Amniotic stem cell (primary cell): ENCODE measurements around the gene PAXIP1.
"Not testable (repeated sequence)": the region's sequence is repeated elsewhere in the genome, so short reads cannot be mapped to it uniquely, and the experiment has no call there.

Source experiments
- DNase-seq: peaks from one replicate; lab custom pipeline; 2025; lab: John Stamatoyannopoulos, UW

Gene PAXIP1, protein sequence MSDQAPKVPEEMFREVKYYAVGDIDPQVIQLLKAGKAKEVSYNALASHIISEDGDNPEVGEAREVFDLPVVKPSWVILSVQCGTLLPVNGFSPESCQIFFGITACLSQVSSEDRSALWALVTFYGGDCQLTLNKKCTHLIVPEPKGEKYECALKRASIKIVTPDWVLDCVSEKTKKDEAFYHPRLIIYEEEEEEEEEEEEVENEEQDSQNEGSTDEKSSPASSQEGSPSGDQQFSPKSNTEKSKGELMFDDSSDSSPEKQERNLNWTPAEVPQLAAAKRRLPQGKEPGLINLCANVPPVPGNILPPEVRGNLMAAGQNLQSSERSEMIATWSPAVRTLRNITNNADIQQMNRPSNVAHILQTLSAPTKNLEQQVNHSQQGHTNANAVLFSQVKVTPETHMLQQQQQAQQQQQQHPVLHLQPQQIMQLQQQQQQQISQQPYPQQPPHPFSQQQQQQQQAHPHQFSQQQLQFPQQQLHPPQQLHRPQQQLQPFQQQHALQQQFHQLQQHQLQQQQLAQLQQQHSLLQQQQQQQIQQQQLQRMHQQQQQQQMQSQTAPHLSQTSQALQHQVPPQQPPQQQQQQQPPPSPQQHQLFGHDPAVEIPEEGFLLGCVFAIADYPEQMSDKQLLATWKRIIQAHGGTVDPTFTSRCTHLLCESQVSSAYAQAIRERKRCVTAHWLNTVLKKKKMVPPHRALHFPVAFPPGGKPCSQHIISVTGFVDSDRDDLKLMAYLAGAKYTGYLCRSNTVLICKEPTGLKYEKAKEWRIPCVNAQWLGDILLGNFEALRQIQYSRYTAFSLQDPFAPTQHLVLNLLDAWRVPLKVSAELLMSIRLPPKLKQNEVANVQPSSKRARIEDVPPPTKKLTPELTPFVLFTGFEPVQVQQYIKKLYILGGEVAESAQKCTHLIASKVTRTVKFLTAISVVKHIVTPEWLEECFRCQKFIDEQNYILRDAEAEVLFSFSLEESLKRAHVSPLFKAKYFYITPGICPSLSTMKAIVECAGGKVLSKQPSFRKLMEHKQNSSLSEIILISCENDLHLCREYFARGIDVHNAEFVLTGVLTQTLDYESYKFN

GRCh38 chr7:155003092-155003375 is at the start of gene PAXIP1:
Gene PAXIP1, minus strand, starts transcription at chr7:155003124. Its CDS starts 195 bp downstream, at chr7:155002929.
- DNase-seq: no peak

DNA sequence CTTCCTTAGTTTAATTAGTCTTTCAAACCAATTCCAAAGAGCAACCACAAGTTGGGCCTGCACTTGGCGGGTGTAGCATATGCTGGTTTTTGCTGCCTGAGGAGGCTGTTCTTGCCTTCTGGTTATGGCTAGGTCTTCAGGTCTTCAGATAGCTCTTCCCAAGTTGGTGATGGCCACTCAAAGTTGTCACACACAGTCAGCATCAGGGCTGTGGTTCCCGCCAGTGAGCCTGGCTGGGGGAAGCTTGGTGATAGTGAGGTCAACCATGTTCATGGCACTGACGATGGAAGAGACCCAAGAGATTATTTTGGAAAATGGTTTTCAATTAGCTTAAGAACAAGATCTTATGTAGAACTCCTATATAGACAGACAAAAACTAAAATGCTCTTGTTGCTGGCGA is 48.4 kb upstream of the PAXIP1 start:
- DNase-seq: no peak

DNA sequence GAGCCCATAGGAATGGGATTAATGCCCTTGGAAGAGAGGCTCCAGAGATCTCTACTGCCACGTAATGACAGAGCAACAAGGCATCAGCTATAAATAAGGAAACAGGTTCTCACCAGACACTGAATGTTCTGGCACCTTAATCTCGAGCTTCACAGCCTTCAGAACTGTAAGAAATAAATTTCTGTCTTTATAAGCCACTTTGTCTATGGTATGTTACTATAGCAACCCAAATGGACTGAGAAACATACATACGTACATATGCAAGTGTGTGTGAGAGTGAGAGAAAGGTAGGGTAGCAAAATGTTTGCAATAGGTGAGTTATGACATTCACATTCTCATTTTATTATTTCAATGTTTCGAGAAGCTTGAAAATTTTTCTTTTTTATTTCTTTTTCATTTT is 45.1 kb upstream of the PAXIP1 start:
- no peak for DNase-seq

DNA sequence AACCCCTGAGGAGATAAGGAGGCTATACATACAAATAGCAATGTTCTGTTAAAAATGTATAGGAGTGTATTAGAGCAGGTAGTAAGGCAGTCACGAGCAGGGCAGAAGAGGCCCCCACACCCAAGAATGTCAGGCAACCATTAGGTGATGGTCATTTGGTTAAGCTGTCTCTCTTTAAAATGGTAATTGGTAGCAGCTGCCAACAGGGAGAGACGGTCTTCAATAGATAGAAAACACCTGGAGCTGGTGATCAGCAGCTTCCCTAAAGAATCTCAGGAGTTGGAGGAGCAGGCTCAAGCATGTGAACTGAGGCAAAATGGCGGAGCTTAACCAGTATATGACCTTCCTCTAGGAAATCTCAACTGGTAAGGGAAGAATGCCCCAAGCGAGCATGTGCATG is 40.8 kb upstream of the PAXIP1 start:
- no peak for DNase-seq

DNA sequence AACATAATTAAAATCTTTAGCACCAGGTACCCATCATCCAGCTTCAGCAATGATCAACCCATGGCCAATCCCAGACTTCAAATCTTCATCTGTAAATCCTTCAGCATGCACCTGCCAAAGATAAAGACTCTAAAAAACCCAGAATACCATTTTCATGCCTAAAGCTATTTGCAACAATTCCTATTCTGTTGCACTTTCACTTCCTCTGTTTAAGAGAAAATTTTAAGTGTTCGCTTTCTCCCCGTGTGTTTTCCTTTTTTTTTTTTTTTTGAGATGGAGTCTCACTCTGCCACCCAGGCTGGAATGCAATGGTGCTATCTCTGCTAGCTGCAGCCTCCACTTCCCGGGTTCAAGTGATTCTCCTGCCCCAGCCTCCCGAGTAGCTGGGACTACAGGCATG is 35.4 kb upstream of the PAXIP1 start:
- DNase-seq: no peak

GRCh38 chr7:155034495-155034894 is 31.6 kb upstream of the PAXIP1 start:
- not testable (repeated sequence) for DNase-seq

DNA sequence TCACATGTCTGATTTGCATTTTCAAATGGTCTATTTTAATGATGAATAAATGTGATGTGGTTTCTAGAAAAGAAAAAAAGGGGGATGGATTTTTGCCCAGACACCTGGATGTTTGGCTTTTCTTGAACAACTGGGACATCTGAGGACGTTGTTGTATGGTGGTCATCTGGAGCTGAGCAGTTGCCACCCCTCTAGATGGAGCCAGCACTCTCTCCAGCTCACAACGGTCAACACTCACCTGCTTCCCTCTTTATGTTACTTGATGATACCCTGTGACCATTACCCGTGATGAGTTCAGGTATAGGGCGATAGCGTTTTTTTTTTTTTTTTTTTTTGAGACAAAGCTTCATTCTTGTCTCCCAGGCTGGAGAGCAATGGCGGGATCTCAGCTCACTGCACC is 30.1 kb upstream of the PAXIP1 start:
- no peak for DNase-seq

- DNase-seq: no peak
Measured at GRCh38 chr7:155027879-155028278, 25.0 kb upstream of the PAXIP1 start.

DNA sequence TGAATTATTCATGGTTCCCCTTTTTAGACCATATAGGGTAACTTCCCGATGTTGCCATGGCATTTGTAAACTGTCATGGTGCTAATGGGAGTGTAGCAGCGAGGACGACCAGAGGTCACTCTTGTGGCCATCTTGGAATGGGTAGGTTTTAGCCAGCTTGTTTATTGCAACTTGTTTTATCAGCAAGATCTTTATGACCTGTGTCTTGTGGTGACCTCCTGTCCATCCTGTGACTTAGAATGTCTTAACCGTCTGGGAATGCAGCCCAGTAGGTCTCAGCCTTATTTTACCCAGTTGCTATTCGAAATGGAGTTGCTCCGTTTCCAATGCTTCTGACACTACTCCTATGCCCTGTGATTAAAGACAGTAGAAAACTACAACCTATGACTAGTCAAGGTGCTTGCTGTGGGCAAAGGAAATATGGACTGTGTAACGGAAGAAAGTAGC is 18.8 kb upstream of the PAXIP1 start:
- DNase-seq: no peak

DNA sequence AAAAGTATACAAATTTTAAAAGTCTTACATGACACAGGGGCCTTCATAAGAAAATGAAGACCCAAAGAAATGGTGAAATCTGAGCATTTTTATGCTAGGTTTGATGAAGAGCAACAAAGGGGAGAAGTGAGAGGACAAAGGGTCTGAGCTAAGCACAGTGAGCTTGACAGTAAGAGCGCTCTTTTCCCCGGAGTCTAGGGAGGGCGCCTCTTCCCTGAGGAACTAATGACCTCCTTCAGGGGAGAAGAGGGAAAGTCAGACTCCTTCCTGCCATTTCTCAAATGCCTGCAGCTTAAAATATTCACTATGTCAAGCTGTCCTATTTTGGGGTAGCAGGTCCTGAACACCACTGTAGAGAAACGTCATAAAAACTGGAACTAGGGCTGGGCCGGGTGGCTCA is 18.1 kb upstream of the PAXIP1 start:
- no peak for DNase-seq

DNA sequence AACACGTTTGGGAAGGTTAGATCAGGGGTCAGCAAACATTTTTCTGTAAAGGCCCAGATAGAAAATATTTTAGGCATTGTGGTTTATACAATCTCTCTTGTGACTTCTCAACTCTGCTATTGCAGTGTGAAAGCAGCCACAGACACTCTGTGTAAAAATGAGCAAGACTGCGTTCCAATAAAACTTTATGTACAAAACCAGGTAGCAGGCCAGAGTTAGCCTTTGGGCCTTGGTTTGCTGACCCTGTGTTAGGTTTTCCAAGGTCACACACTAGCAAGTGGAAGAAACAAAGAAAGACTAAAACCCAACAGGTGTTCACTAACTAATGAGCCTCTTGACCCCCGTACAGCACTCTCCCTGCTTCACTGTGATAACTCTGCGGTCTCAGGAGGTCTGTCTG is 14.9 kb upstream of the PAXIP1 start:
- no peak for DNase-seq

GRCh38 chr7:155011086-155011485 is 8.2 kb upstream of the PAXIP1 start:
- DNase-seq: no peak

- DNase-seq: no peak
Measured at GRCh38 chr7:155009570-155010157, 6.7 kb upstream of the PAXIP1 start.

DNA sequence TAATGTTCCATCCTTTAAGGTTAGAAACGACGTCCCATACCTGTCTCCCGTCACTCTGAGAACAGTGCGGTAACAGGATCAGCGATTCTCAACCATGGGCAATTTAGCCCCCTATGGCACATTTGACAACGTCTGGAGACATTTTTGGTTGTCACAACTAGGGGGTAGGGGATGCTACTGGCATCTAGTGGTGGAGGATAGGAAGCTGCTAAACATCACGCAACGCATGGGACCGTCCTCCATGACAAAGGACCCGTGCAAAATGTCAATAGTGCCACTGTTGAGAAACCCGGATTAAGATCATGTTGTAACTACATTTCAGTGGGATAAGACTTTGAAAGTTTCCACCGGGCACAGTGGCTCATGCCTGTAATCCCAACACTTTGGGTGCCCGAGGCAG is 5.0 kb upstream of the PAXIP1 start:
- DNase-seq: no peak

- peak; percentile 10 for DNase-seq
Measured at GRCh38 chr7:155003376-155004214, 671 bp upstream of the PAXIP1 start.

DNA sequence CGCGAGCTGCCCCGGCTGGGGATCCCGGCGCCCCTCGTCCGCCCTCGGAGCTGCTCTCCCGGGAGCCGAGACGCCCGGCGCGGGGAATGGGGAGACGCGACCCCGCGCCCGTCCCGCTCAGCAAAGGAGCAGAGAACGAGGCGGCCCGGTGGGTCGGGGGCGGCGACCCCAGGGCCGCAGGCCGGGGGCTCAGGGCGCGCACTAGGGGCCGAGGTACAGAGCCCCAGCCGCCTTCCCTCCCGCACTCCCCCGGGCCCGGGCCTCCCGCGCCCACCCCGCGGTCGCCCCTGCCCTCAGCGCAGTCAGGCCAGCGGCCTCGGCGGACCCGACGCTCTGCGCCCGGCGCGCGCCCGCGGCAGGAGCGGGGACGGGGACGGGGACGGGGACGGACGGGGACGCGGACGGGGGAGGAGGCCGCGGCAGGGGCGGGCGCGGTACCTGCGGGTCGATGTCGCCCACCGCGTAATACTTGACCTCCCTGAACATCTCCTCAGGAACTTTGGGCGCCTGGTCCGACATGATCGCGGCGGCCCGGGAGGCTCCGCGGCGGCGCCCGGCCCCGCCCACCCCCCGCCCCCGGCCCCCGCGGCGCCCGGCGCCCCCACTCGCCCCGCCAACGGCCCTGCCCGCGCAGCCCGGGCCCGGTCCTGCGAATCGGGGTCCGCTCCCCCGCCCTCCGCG is 373 bp downstream of the PAXIP1 start:
- DNase-seq: no peak

- DNase-seq: no peak
Measured at GRCh38 chr7:155001756-155002410, 1.0 kb downstream of the PAXIP1 start.

DNA sequence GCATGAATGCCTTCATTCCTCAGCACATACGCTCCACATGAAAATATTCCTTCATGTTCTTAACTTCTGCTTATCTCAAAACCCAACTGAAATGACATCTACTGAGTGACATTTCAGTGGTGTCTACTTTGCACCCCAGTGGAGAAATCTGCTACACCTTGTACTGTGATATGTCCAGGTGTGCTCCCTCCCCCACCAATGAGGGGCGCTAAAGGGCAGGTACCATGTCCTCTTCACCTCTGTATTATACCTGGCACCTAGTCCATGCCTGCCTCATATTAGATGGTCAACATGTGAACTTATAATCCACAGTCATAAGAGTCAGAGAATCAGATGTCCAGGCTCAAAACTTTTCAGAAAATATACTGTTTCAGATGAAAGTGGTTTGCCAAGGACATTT is 2.1 kb downstream of the PAXIP1 start:
- no peak for DNase-seq

DNA sequence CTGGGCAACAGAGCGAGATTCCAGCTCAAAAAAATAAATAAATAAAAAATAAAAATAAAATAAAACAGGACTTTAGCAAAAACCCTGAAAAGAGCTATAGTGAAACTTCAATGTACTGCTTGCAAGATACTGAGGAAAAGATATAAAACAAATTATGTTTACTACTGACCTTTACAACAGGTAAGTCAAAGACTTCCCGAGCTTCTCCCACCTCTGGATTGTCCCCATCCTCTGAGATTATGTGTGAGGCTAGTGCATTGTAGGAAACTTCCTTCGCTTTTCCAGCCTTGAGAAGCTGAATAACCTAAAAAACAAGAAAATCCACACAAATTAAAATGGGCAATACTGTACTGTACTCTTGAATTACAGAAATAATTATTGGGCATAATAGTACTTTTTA is 4.4 kb downstream of the PAXIP1 start:
- DNase-seq: no peak

DNA sequence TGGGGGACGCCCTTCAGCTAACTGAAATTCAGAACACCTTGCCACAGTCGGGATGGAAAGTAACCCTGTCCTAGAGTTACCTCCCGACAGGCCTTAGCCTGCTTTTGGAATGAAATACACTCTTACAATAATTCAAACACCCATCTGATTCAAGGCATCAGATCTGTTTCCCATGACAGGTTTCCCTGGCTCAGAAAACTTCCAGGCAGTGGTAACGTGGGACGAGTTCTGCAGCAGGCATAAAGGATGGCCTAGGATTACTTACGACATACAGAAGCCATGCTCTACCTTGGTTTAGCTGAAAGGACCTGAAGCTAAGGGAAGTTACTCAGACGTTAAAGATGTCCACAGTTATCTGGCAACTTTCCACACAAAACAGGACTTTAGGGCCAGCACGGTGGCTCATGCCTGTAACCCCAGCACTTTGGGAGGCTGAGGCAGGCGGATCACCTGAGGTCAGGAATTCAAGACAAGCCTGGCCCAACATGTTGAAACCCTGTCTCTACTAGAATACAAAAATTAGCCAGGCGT is 5.0 kb downstream of the PAXIP1 start:
- DNase-seq: no peak
